Activated B cell treated with CpG ODN at 0.5 μM for 24 hours (primary cell): ENCODE results near the gene FA2H. TPM values are rescaled to one million over a fixed set of nuclear protein-coding genes. Genes with fewer than 3 reads are reported as not detected.
A peak's percentile ranks its signal among the peaks of the same experiment; 100 is the strongest.
"Not testable (repeated sequence)": the region's sequence is repeated elsewhere in the genome, so short reads cannot be mapped to it uniquely, and the experiment has no call there.

Experiments used
- ATAC-seq: fragments of 200-7000 bp; cut with Tn5 transposase; one replicate; pipeline ENCODE4 v1.10.0; 2021; ENCODE audit warnings: low read depth, mild to moderate bottlenecking, moderate library complexity
- CTCF ChIA-PET: fragments of 350-600 bp; sonication (Branson Sonifier 250); formaldehyde crosslinking; loops from one replicate; lab custom pipeline; 2021; ENCODE audit warnings: antibody characterized with exemption; lab: Charles Lee
- POLR2A ChIA-PET: fragments of 350-600 bp; sonication (Branson Sonifier 250); formaldehyde crosslinking; loops from one replicate; lab custom pipeline; 2021; ENCODE audit warnings: antibody characterized with exemption; lab: Charles Lee
- DNase-seq: peaks from one replicate; pipeline ENCODE4 v3.0.0; 2022
- H3K27ac Mint-ChIP-seq: one replicate; pipeline ENCODE4 v1.8.0; 2020; ENCODE audit warnings: mixed read lengths
- H3K27me3 Mint-ChIP-seq: one replicate; pipeline ENCODE4 v1.8.0; 2021; ENCODE audit warnings: mixed read lengths
- H3K36me3 Mint-ChIP-seq: one replicate; pipeline ENCODE4 v1.8.0; 2021; ENCODE audit warnings: low read depth, mixed read lengths
- H3K4me1 Mint-ChIP-seq: one replicate; pipeline ENCODE4 v1.8.0; 2021; ENCODE audit warnings: mixed read lengths
- H3K4me3 Mint-ChIP-seq: one replicate; pipeline ENCODE4 v1.8.0; 2020; ENCODE audit warnings: mild to moderate bottlenecking, mixed read lengths
- H3K9me3 Mint-ChIP-seq: one replicate; pipeline ENCODE4 v1.8.0; 2020; ENCODE audit warnings: mixed read lengths
- CTCF ChIP-seq: fragments of 200-600 bp; IDR thresholded peaks from one replicate; pipeline ENCODE4 v1.8.0; 2022; ENCODE audit warnings: antibody characterized with exemption, mild to moderate bottlenecking
- intact Hi-C: fragments of 100-400 bp; cut with micrococcal nuclease; formaldehyde crosslinking; loops from one replicate; pipeline ENCODE4 v1.15.1; 2024
- total RNA-seq: library from RNA; stranded (reverse); gene quantifications from 2 replicates; pipeline ENCODE4 v1.2.3, GENCODE V29; 2022

FA2H gene
- total RNA-seq, result 0.76 and 0.78 TPM in 2 replicates

- intact Hi-C loops, result loop anchor here (2.0 kb wide), 1 partner anchor 74 kb away; the partner anchor contains the start of gene MLKL
- DNase-seq, result peak; percentile 65
- Mint-ChIP-seq H3K9me3 (no peaks in the 10 kb centered on the region), H3K4me1 (peaks cover 34% of the 10 kb centered on the region), H3K27me3 (peaks cover 17% of the 10 kb centered on the region), H3K27ac (peak within 1 kb of the TSS; percentile 50), H3K36me3 (no peaks in the 10 kb centered on the region), H3K4me3 (peak within 1 kb of the TSS; percentile 76)
- no peak for TF ChIP-seq CTCF
- ChIA-PET POLR2A (no interaction called here), CTCF (interaction anchor here (0.9 to 1.2 kb wide), 3 partner anchors 11 to 90 kb away, joined by 3 to 4 read pairs (median 3); no protein-coding TSS in a partner anchor)
- ATAC-seq, result peak; percentile 83
Observed at GRCh38 chr16:74774223-74775139, at the start of gene FA2H. FA2H (minus strand) TSS chr16:74774820; CDS start chr16:74774755, 65 bp downstream.

GRCh38 chr16:74817851-74818250, 43.2 kb upstream of the FA2H start:
- H3K4me1 Mint-ChIP-seq, result no peaks in the 10 kb centered on the region
- no peak for ATAC-seq
- DNase-seq, result no peak
- POLR2A ChIA-PET, result interaction anchor here (0.7 kb wide), 1 partner anchor 9 kb away, joined by 3 read pairs; no protein-coding TSS in a partner anchor
- no peaks in the 10 kb centered on the region for H3K9me3 Mint-ChIP-seq
- CTCF ChIA-PET, result no interaction called here
- H3K4me3 Mint-ChIP-seq, result no peak overlapping the region
- intact Hi-C loops, result no loop called here
- H3K36me3 Mint-ChIP-seq, result no peaks in the 10 kb centered on the region
- TF ChIP-seq CTCF, result no peak
- no peak overlapping the region for H3K27ac Mint-ChIP-seq
- peaks cover 25% of the 10 kb centered on the region for H3K27me3 Mint-ChIP-seq

GRCh38 chr16:74813109-74813641, 38.6 kb upstream of the FA2H start:
- Mint-ChIP-seq H3K27ac (no peak overlapping the region), H3K27me3 (peaks cover 13% of the 10 kb centered on the region), H3K4me1 (no peaks in the 10 kb centered on the region), H3K9me3 (no peaks in the 10 kb centered on the region), H3K4me3 (no peak overlapping the region), H3K36me3 (no peaks in the 10 kb centered on the region)
- intact Hi-C loops, result loop anchor here (1.0 kb wide), 3 partner anchors 49 to 298 kb away; no protein-coding TSS in a partner anchor
- ATAC-seq, result peak; percentile 96
- ChIA-PET CTCF (interaction anchor here (0.8 to 1.7 kb wide), 3 partner anchors 46 to 298 kb away, joined by 3 to 12 read pairs (median 4); no protein-coding TSS in a partner anchor), POLR2A (no interaction called here)
- peak; percentile 78 for TF ChIP-seq CTCF
- DNase-seq, result peak; percentile 59

- ATAC-seq, result no peak
Observed at GRCh38 chr16:74811911-74812310, 37.3 kb upstream of the FA2H start.

GRCh38 chr16:74811216-74811615, 36.6 kb upstream of the FA2H start:
- H3K4me1 Mint-ChIP-seq, POLR2A ChIA-PET, ATAC-seq, H3K9me3 Mint-ChIP-seq, H3K27ac Mint-ChIP-seq, DNase-seq, H3K4me3 Mint-ChIP-seq, intact Hi-C loops, H3K36me3 Mint-ChIP-seq: not testable (repeated sequence)
- CTCF ChIA-PET, result interaction anchor here (1.0 to 1.3 kb wide), 2 partner anchors 15 to 96 kb away, joined by 3 to 4 read pairs; no protein-coding TSS in a partner anchor
- peaks cover 13% of the 10 kb centered on the region for H3K27me3 Mint-ChIP-seq

More at GRCh38 chr16:74811911-74812310, 37.3 kb upstream of the FA2H start:
- H3K36me3 Mint-ChIP-seq, result no peaks in the 10 kb centered on the region
- DNase-seq, result no peak
- no peak overlapping the region for H3K27ac Mint-ChIP-seq
- ChIA-PET POLR2A (no interaction called here), CTCF (interaction anchor here (0.6 to 0.8 kb wide), 2 partner anchors 30 to 296 kb away, joined by 3 read pairs; no protein-coding TSS in a partner anchor)
- peaks cover 13% of the 10 kb centered on the region for H3K27me3 Mint-ChIP-seq
- TF ChIP-seq CTCF, result no peak
- intact Hi-C loops, result no loop called here
- H3K4me3 Mint-ChIP-seq, result no peak overlapping the region
- no peaks in the 10 kb centered on the region for H3K9me3 Mint-ChIP-seq
- H3K4me1 Mint-ChIP-seq, result no peaks in the 10 kb centered on the region
